NCI-H2227 (cell line): Measurements from ENCODE around the gene GTF3C6.
"Not testable (repeated sequence)": the region's sequence is repeated elsewhere in the genome, so short reads cannot be mapped to it uniquely, and the experiment has no call there.

Experiments
- DNase-seq: peaks from one replicate; lab custom pipeline; 2025; ENCODE audit not compliant: unreplicated experiment; lab: John Stamatoyannopoulos, UW

The GTF3C6 gene

GRCh38 chr6:110976575-110976974, 18.1 kb downstream of the GTF3C6 start:
- no peak for DNase-seq

DNA sequence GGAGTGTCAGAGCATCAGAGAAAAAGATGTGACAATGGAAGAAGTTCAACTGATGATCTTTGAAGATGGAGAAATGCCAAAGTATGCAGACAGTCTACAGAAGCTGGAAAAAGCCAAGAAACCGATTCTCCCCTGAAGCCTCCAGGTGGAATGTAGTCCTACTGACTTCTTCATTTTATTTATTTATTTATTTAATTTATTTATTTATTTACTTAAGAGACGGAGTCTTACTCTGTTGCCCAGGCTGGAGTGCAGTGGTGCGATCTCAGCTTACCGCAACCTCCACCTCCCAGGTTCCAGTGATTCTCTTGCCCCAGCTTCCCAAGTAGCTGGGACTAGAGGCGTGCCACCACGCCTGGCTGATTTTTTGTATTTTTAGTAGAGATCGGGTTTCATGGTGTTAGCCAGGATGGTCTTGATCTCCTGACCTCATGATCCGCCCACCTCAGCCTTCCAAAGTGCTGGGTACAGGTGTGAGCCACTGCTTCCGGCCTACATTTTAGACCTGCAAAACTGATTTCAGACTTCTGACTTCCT, 21.1 kb downstream of the GTF3C6 start:
- no peak for DNase-seq

DNA sequence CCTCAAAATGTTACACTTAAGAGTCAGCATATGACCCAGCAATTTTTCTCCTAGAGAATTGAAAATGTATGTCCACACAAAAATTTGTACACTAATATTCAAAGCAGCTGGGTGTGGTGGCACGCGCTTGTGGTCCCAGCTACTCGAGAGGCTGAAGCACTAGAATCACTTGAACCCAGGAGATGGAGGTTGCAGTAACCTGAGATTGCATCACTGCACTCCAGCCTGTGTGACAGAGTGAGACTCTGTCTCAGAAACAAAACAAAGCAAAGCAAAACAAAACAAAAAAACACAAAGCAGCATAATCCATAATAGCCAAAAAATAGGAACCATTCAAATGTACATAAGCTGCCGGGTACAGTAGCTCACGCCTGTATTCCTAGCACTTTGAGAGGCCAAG, 21.7 kb downstream of the GTF3C6 start:
- no peak for DNase-seq

DNA sequence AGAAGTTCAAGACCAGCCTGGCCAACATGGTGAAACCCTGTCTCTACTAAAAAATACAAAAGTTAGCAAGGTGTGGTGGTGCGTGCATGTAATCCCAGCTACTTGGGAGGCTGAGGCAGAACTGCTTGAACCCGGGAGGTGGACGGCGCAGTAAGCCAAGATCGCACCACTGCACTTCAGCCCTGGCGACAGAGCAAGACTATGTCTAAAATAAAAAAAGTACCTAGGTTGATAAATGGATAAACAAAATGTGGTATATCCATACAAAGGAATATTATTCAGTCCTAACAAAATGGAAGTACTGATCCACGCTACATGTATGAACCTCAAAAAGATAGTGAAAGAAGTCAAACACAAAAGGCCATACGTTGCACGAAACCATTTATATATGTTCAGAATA, 22.1 kb downstream of the GTF3C6 start:
- DNase-seq, result no peak

GRCh38 chr6:110981202-110981600, 22.7 kb downstream of the GTF3C6 start:
- DNase-seq, result no peak

DNA sequence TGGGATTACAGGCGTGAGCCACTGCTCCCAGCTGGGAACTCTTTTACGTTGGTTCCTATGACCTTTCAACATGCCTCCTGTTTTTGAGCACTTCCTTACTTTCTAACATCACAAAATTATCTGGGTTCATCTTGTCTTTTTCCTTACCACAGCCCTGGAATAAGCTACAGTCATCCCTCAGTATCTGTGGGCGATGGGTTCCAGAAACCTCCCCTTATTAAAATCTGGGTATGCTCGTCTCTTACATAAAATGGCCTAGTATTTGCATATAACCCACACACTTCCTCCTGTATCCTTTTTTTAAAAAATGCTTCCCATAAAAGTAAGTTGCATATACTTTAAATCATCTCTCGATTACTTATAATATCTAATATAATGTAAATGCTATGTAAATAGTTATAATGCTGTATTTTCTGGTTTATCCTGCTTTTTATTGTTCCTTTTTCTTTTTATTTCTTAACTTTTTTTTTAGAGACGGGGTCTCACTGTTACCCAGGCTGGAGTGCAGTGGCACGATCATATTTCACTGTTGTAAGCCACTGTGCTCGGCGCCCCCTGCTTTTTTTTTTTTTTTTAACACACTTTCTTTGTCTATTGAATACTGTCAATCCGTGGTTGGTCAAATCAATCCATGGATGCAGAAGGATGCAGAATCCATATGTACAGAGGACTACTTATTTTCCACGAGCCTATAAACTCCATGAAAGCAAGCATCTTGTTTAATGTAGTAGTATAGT, 32.5 kb downstream of the GTF3C6 start:
- DNase-seq, result no peak

DNA sequence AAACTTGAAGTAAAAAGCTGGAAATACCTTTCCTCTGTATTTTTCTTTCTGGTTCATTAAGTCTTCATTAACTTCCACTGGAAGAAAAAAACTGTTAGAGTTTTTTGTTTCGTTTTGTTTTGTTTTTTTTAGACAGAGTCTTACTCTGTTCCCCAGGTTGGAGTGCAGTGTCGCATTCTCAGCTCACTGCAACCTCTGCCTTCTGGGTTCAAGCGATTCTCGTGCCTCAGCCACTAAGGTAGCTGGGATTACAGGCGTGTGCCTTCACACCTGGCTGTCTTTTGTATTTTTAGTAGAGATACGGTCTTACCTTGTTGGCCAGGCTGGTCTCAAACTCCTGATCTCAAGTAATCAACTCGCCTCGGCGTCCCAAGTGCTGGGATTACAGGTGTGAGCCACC, 38.2 kb downstream of the GTF3C6 start:
- no peak for DNase-seq

GRCh38 chr6:110999634-111000270, 41.2 kb downstream of the GTF3C6 start:
- no peak for DNase-seq

DNA sequence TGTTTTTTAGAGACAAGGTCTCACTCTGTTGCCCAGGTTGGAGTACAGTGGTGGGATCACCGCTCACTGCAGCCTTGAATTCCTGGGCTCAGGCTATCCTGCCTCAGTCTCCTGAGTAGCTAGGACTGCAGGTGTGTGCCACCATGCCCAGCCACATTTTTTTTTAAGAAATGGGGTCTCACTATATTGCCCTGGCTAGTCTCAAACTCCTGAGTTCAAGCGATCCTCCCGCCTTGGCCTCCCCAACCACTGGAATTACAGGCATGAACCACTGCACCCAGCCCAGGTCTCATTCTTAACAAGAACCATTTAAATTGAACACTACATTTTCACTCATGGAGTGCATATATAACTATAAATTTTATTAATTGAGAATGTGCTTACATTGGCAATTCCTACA, 43.8 kb downstream of the GTF3C6 start:
- no peak for DNase-seq

GRCh38 chr6:111011360-111012142, 53.0 kb downstream of the GTF3C6 start:
- DNase-seq, result peak; percentile 39

GRCh38 chr6:111012143-111012452, 53.6 kb downstream of the GTF3C6 start:
- no peak for DNase-seq

DNA sequence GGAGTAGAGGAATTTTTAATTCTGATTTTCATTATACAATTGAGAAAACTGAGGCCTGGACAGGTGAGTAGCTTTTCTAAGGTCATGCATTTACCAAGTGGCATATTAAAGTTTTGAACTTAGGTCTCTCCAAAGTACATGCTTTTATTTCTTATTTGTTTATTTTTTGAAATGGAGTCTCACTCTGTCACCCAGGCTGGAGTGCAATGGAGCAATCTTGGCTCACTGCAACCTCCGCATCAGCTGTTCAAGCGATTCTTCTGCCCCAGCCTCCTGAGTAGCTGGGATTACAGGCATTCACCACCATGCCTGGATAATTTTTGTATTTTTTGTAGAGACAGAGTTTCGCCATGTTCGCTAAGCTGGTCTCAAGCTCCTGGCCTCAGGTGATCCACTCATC, 54.0 kb downstream of the GTF3C6 start:
- DNase-seq, result not testable (repeated sequence)

GRCh38 chr6:111013144-111013915, 54.8 kb downstream of the GTF3C6 start:
- DNase-seq, result no peak

- no peak for DNase-seq
Measured at GRCh38 chr6:111015389-111016124, 57.1 kb downstream of the GTF3C6 start.

GRCh38 chr6:111017241-111017640, 58.7 kb downstream of the GTF3C6 start:
- not testable (repeated sequence) for DNase-seq
